GM18873 (cell line): ENCODE results near the gene STK10.

Experiments used
- ATAC-seq: cut with Tn5 transposase; IDR thresholded peaks from one replicate; pipeline ENCODE4 v1.9.1; 2021; ENCODE audit warnings: mild to moderate bottlenecking, moderate library complexity, moderate number of reproducible peaks; ENCODE audit not compliant: unreplicated experiment, low FRiP score

The STK10 gene

GRCh38 chr5:172093965-172094364, 94.1 kb downstream of the STK10 start:
- ATAC-seq = no peak

- ATAC-seq = no peak
These were observed 94.5 kb downstream of the STK10 start for GRCh38 chr5:172093559-172093958.

- no peak for ATAC-seq
These were observed 95.9 kb downstream of the STK10 start for GRCh38 chr5:172091956-172092732.

GRCh38 chr5:172090976-172091547, 97.0 kb downstream of the STK10 start:
- ATAC-seq = no peak

- ATAC-seq = no peak
These were observed 98.5 kb downstream of the STK10 start for GRCh38 chr5:172089298-172090117.

GRCh38 chr5:172088801-172089200, 99.2 kb downstream of the STK10 start:
- ATAC-seq = no peak

GRCh38 chr5:172086194-172086975, 101.6 kb downstream of the STK10 start:
- ATAC-seq = no peak

- ATAC-seq = no peak
These were observed 102.3 kb downstream of the STK10 start for GRCh38 chr5:172085738-172086137.

GRCh38 chr5:172082180-172082579, 105.8 kb downstream of the STK10 start:
- ATAC-seq = no peak

GRCh38 chr5:172079876-172080275, 108.1 kb downstream of the STK10 start:
- no peak for ATAC-seq

GRCh38 chr5:172078726-172079345, 109.2 kb downstream of the STK10 start:
- no peak for ATAC-seq

- ATAC-seq = no peak
These were observed 110.2 kb downstream of the STK10 start for GRCh38 chr5:172077664-172078425.

GRCh38 chr5:172076761-172077244, 111.2 kb downstream of the STK10 start:
- no peak for ATAC-seq

GRCh38 chr5:172075656-172076055, 112.4 kb downstream of the STK10 start:
- no peak for ATAC-seq

- ATAC-seq = no peak
These were observed 113.1 kb downstream of the STK10 start for GRCh38 chr5:172074896-172075295.

GRCh38 chr5:172071309-172071875, 116.6 kb downstream of the STK10 start:
- ATAC-seq = no peak

- ATAC-seq = no peak
These were observed 122.5 kb downstream of the STK10 start for GRCh38 chr5:172065431-172066065.

GRCh38 chr5:172064766-172065165, 123.3 kb downstream of the STK10 start:
- no peak for ATAC-seq
